ENCODE data around the gene C4BPA. TPM values are rescaled to one million over a fixed set of nuclear protein-coding genes. Genes with fewer than 3 reads are reported as not detected.

The C4BPA gene
- polyA plus RNA-seq, 1 of the 3 experiments (the other 2 are of a cell fraction): not detected

- TF ChIP-seq NFIC (IDR thresholded peaks at IDR 0.05; ENCODE audit: borderline replicate concordance): no peak
- TF ChIP-seq SIN3A (IDR thresholded peaks at IDR 0.05; ENCODE audit: borderline replicate concordance, low read depth, low read length): no peak
- no peak for TF ChIP-seq MEF2A (IDR thresholded peaks at IDR 0.05; ENCODE audit: borderline replicate concordance, low read depth)
- TF ChIP-seq, protein P1, sequence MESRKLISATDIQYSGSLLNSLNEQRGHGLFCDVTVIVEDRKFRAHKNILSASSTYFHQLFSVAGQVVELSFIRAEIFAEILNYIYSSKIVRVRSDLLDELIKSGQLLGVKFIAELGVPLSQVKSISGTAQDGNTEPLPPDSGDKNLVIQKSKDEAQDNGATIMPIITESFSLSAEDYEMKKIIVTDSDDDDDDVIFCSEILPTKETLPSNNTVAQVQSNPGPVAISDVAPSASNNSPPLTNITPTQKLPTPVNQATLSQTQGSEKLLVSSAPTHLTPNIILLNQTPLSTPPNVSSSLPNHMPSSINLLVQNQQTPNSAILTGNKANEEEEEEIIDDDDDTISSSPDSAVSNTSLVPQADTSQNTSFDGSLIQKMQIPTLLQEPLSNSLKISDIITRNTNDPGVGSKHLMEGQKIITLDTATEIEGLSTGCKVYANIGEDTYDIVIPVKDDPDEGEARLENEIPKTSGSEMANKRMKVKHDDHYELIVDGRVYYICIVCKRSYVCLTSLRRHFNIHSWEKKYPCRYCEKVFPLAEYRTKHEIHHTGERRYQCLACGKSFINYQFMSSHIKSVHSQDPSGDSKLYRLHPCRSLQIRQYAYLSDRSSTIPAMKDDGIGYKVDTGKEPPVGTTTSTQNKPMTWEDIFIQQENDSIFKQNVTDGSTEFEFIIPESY (IDR thresholded peaks at IDR 0.05; ENCODE audit: borderline replicate concordance, low read depth): no peak
- TF ChIP-seq ELF1 (IDR thresholded peaks at IDR 0.05): no peak
- TF ChIP-seq SMC3 (IDR thresholded peaks at IDR 0.05; ENCODE audit: low read depth, low read length): no peak
- TF ChIP-seq GABPA (IDR thresholded peaks at IDR 0.05; ENCODE audit: low read depth): no peak
- TF ChIP-seq FOSL2 (IDR thresholded peaks at IDR 0.05; ENCODE audit: borderline replicate concordance, low read depth): no peak
- TF ChIP-seq JUND (IDR thresholded peaks at IDR 0.05): no peak
- no peak for DNase-seq
- no peaks in the 10 kb centered on the region for H3K4me1 ChIP-seq (ENCODE audit: control insufficient read depth in 1 of 2, insufficient read depth in 2 of 2, low read depth in 1 of 2, low read length in 1 of 2)
- H3K36me3 ChIP-seq (replicated peaks in 1 of 2; ENCODE audit: control insufficient read depth in 1 of 2, insufficient read depth in 2 of 2, low read length in 1 of 2): no peaks in the 10 kb centered on the region
- 5% methylated on average over 1 of the region's 1 CpG for WGBS (ENCODE audit: low lambda C conversion rate)
- H3K27me3 ChIP-seq (ENCODE audit: insufficient read depth): no peaks in the 10 kb centered on the region
- H3K79me2 ChIP-seq (ENCODE audit: insufficient read depth): no peaks in the 10 kb centered on the region
- CTCF ChIA-PET: no interaction called here
- H3F3A ChIP-seq (replicated peaks; ENCODE audit: insufficient read depth): no peaks in the 10 kb centered on the region
- H4K20me1 ChIP-seq (ENCODE audit: insufficient read depth): no peaks in the 10 kb centered on the region
- no peaks in the 10 kb centered on the region for H3K9me2 ChIP-seq
- no peak overlapping the region for H3K4me2 ChIP-seq
- POLR2A ChIA-PET: no interaction called here
- H3K4me3 ChIP-seq (ENCODE audit: low read depth in 2 of 2, low read length in 1 of 2): no peak overlapping the region
- H3K27ac ChIP-seq (ENCODE audit: low read depth in 2 of 2, low read length in 1 of 2): no peak overlapping the region
- no peak overlapping the region for H2AFZ ChIP-seq (ENCODE audit: low read depth)
- H3K9ac ChIP-seq: no peak overlapping the region
- H3K9me3 ChIP-seq: no peaks in the 10 kb centered on the region
Observed at GRCh38 chr1:207194197-207194596, 90.2 kb downstream of the C4BPA start.

Small RNAs within 50 kb of the gene (small RNA-seq; reads per million reads assigned to genes)
- 0 reads per million in 7 experiments for gene AL445493.1

Other genes starting within 250 kb of the C4BPA start
- not detected in 2 replicates for gene IL20, start 238.6 kb upstream of the C4BPA start, polyA plus RNA-seq (2012; rRNA removed)
- gene IL24, start 206.8 kb upstream of the C4BPA start, polyA plus RNA-seq (2012; rRNA removed): 0.03 TPM in 1 of 2 replicates, not detected in the other
- gene FCMR, start 182.3 kb upstream of the C4BPA start, polyA plus RNA-seq (2012; rRNA removed): 0.05 and 0.15 TPM in 2 replicates
- gene PIGR, start 157.8 kb upstream of the C4BPA start, polyA plus RNA-seq (2012; rRNA removed): not detected in 2 replicates
- not detected in 2 replicates for gene FCAMR, start 133.8 kb upstream of the C4BPA start, polyA plus RNA-seq (2012; rRNA removed)
- 0.02 TPM in 1 of 2 replicates, not detected in the other for gene C1orf116, start 71.5 kb upstream of the C4BPA start, polyA plus RNA-seq (2012; rRNA removed)
- 0.79 and 0.91 TPM in 2 replicates for gene YOD1, start 53.0 kb upstream of the C4BPA start, polyA plus RNA-seq (2012; rRNA removed)
- gene PFKFB2, start 51.0 kb upstream of the C4BPA start, polyA plus RNA-seq (2012; rRNA removed): 1.8 and 2.8 TPM in 2 replicates
- not detected in 2 replicates for gene C4BPB, start 15.4 kb upstream of the C4BPA start, polyA plus RNA-seq (2012; rRNA removed)
- 10.4 and 14.7 TPM in 2 replicates for gene CD55, start 217.4 kb downstream of the C4BPA start, polyA plus RNA-seq (2012; rRNA removed)